ENCODE data around the gene MTMR4. TPM values are rescaled to one million over a fixed set of nuclear protein-coding genes. Genes with fewer than 3 reads are reported as not detected.

Gene MTMR4
- polyA plus RNA-seq, 2 of the 4 experiments (the other 2 are of a cell fraction) = 13.8 to 20.0 TPM

DNA sequence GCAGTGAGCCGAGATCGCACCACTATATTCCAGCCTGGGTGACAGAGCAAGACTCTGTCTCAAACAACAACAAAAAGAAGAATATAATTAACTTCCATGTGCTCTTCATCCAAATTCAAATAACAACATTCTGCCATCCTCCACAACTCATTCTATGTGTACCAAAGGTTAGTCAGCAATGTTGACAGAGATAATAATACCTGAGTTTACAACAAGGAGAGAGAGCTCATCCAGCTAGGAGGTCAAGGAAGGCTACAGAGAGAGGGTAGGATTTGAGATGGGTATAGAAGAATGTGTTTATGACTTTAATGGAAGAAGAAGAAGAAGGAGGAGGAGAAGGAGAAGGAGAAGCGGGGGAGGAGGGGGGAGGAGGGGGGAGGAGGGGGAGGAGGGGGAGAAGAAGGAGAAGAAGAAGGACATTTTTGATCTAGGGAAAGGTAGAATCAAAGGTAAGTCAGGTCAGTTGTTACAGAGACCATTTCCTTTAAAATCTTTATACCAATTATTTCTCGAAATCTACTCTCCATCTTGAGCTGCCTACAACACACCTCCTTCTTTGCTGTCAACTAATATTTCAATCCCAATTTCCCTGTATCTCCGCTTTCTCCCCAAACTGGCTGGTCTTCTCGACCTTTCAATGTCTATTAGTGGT, 16.1 kb downstream of the MTMR4 start:
- POLR2A ChIA-PET = no interaction called here
- FAIRE-seq (no peak), DNase-seq (ENCODE audit: low read depth in 1 of 2, low spot score in 1 of 2) (no peak), ATAC-seq (no peak)
- Histone ChIP-seq H3K4me2 (no peak overlapping the region), H3K9me3 (no peaks in the 10 kb centered on the region), H3K4me3 (no peak overlapping the region), H3K4me1 (no peaks in the 10 kb centered on the region), H3K27ac (no peak overlapping the region)
- WGBS (ENCODE audit: missing lambda C conversion rate) = 82% methylated on average over 6 of the region's 6 CpGs
- TF ChIP-seq ZFP36 (IDR thresholded peaks at IDR 0.05; ENCODE audit: borderline replicate concordance, partially characterized antibody) (no peak), JUNB (IDR thresholded peaks at IDR 0.05) (no peak), POLR2A (IDR thresholded peaks at IDR 0.05; ENCODE audit: low read length) (no peak), NR3C1 (IDR thresholded peaks at IDR 0.05) (no peak), RNF2 (IDR thresholded peaks at IDR 0.05; ENCODE audit: borderline replicate concordance, low read depth) (no peak), ZNF302 (CRISPR knock-in tag; IDR thresholded peaks at IDR 0.05) (no peak), EP300 (IDR thresholded peaks at IDR 0.05) (no peak), ESRRA (IDR thresholded peaks at IDR 0.05; ENCODE audit: borderline replicate concordance, low read length) (no peak), FOXS1 (CRISPR knock-in tag; IDR thresholded peaks at IDR 0.05) (no peak), CBX8 (IDR thresholded peaks at IDR 0.05) (no peak), BHLHE40 (IDR thresholded peaks at IDR 0.05; ENCODE audit: low read depth, low read length) (no peak), FOSB (CRISPR knock-in tag; IDR thresholded peaks at IDR 0.05) (no peak)
- TF ChIP-seq, protein P1, sequence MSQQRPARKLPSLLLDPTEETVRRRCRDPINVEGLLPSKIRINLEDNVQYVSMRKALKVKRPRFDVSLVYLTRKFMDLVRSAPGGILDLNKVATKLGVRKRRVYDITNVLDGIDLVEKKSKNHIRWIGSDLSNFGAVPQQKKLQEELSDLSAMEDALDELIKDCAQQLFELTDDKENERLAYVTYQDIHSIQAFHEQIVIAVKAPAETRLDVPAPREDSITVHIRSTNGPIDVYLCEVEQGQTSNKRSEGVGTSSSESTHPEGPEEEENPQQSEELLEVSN (IDR thresholded peaks at IDR 0.05; ENCODE audit: borderline replicate concordance, low read depth) = no peak
- CTCF ChIA-PET = interaction anchor here (1.1 to 1.4 kb wide), 5 partner anchors 12 to 181 kb away, joined by 3 to 5 read pairs (median 4); no protein-coding TSS in a partner anchor

DNA sequence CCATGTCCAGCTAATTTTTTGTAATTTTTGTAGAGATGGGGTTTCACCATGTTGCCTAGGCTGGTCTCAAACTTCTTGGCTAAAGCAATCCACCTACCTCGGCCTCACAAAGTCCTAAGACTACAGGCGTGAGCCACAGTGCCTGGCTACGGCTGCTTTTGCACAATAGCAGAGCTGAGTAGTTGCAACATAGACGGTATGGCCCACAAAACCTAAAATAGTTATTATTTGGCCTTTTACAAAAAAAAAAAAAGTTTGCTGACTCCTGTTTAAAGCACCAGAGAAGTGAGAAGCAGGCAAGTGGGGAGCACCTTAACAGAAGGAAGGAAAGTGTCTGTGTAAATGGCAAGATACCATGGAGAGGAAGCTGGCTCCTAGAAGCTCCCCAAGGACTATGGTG, 20.9 kb downstream of the MTMR4 start:
- no peak for ATAC-seq
- ChIA-PET CTCF (interaction anchor here (0.6 to 1.4 kb wide), 3 partner anchors 9 to 85 kb away, joined by 4 to 12 read pairs (median 4); no protein-coding TSS in a partner anchor), POLR2A (interaction anchor here (1.4 kb wide), 1 partner anchor 12 kb away, joined by 3 read pairs; no protein-coding TSS in a partner anchor)
- Histone ChIP-seq H3K4me2 (no peak overlapping the region), H3K4me3 (no peak overlapping the region), H3K27ac (no peak overlapping the region), H3K9me3 (no peaks in the 10 kb centered on the region), H3K4me1 (no peaks in the 10 kb centered on the region)
- TF ChIP-seq NPAS2 (CRISPR knock-in tag; IDR thresholded peaks at IDR 0.05; ENCODE audit: borderline replicate concordance) (no peak), GATA3 (IDR thresholded peaks at IDR 0.05; ENCODE audit: borderline replicate concordance) (no peak), PHF8 (IDR thresholded peaks at IDR 0.05; ENCODE audit: borderline replicate concordance, low read depth) (no peak), ZC3H11A (IDR thresholded peaks at IDR 0.05) (no peak), NR3C1 (IDR thresholded peaks at IDR 0.05) (no peak), HDAC2 (IDR thresholded peaks at IDR 0.05) (no peak), RNF2 (IDR thresholded peaks at IDR 0.05; ENCODE audit: borderline replicate concordance, low read depth) (no peak), FOXS1 (CRISPR knock-in tag; IDR thresholded peaks at IDR 0.05) (no peak), HOXB5 (CRISPR knock-in tag; IDR thresholded peaks at IDR 0.05) (no peak), POLR2AphosphoS2 (conservative IDR thresholded peaks at IDR 0.05; ENCODE audit: low read length) (no peak)
- TF ChIP-seq, protein P2, sequence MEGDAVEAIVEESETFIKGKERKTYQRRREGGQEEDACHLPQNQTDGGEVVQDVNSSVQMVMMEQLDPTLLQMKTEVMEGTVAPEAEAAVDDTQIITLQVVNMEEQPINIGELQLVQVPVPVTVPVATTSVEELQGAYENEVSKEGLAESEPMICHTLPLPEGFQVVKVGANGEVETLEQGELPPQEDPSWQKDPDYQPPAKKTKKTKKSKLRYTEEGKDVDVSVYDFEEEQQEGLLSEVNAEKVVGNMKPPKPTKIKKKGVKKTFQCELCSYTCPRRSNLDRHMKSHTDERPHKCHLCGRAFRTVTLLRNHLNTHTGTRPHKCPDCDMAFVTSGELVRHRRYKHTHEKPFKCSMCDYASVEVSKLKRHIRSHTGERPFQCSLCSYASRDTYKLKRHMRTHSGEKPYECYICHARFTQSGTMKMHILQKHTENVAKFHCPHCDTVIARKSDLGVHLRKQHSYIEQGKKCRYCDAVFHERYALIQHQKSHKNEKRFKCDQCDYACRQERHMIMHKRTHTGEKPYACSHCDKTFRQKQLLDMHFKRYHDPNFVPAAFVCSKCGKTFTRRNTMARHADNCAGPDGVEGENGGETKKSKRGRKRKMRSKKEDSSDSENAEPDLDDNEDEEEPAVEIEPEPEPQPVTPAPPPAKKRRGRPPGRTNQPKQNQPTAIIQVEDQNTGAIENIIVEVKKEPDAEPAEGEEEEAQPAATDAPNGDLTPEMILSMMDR (IDR thresholded peaks at IDR 0.05) = no peak
- TF ChIP-seq, protein P3, sequence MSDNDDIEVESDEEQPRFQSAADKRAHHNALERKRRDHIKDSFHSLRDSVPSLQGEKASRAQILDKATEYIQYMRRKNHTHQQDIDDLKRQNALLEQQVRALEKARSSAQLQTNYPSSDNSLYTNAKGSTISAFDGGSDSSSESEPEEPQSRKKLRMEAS (IDR thresholded peaks at IDR 0.05) = no peak
- TF ChIP-seq, protein P4, sequence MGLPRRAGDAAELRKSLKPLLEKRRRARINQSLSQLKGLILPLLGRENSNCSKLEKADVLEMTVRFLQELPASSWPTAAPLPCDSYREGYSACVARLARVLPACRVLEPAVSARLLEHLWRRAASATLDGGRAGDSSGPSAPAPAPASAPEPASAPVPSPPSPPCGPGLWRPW (IDR thresholded peaks at IDR 0.05) = no peak
- DNase-seq (ENCODE audit: low read depth in 1 of 2, low spot score in 1 of 2) = no peak
- FAIRE-seq = no peak
- WGBS (ENCODE audit: missing lambda C conversion rate) = 85% methylated on average over 4 of the region's 4 CpGs

Measured in A549 (cell line).